HG03460 (cell line): Measurements from ENCODE around the gene DIS3.
"Not testable (repeated sequence)": the region's sequence is repeated elsewhere in the genome, so short reads cannot be mapped to it uniquely, and the experiment has no call there.

ENCODE experiments used
- ATAC-seq: cut with Tn5 transposase; IDR thresholded peaks from one replicate; pipeline ENCODE4 v1.9.1; 2021; ENCODE audit not compliant: unreplicated experiment

The DIS3 gene

DNA sequence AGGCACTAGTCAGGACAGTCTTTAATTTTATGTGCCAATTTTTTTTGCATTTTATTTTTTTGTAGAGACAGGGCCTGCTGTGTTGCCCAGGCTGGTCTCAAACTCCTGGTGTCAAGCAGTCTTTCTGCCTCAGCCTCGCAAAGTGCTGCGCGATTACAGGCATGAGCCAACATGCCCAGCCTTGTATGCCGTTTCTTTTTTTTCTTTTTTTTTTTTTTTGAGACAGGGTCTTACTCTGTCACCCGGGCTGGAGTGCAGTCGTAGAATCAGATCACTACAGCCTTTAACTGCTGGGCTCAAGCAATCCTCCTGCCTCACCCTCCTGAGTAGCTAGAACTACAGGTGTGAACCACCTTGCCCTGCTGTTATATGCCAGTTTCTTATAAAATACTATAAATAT, 27.6 kb downstream of the DIS3 start:
- no peak for ATAC-seq

GRCh38 chr13:72751220-72751619, 30.5 kb downstream of the DIS3 start:
- no peak for ATAC-seq

- ATAC-seq = peak; percentile 48
These were observed 36.4 kb downstream of the DIS3 start for GRCh38 chr13:72745260-72745659.

DNA sequence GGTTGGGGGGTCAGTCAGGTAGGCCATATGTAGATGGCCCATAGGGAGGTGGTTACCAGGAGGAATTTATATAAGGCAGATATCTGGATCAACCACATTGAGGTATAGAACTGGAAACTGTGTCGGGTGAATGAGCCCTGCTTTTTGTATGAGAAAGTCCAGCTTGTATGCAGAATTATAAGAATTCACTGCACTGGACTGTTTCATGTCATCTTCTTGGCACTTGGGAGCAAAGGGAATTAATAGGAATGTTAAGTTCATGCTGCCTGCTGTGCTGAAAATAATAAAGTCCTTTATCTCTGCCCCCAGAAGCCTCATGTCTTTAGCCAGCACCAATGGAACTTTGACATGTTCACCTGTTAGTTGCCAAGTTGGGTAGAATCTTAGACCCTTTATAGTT, 41.7 kb downstream of the DIS3 start:
- ATAC-seq = no peak

DNA sequence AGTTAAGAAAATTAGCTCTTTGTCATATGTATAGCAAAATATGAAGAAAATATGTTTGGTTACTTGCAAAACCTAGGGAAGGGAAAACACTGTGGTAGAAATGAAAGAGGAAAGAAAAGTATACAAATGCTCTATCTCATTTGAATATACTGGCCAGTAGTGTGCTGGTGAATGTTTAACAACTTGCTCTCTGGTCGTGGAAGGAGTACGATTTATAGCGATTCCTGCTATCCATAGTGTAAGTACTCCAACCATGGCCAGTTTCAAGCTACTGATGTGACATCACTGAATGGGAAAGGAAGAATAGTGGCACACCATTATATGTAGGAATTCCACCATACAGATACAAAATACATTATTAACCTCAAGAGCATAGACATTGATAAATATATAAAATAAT, 44.7 kb downstream of the DIS3 start:
- ATAC-seq = no peak

- no peak for ATAC-seq
These were observed 53.5 kb downstream of the DIS3 start for GRCh38 chr13:72728290-72728605.

GRCh38 chr13:72727417-72728289, 54.0 kb downstream of the DIS3 start, which contains the start of the genes BORA and MZT1:
TSS of gene BORA (plus strand) at chr13:72727923. CDS start at chr13:72728941, 1,018 bp downstream.
TSS of gene MZT1 (minus strand) at chr13:72727629. CDS start at chr13:72727602, 27 bp downstream.
- ATAC-seq = peak; percentile 93

GRCh38 chr13:72726726-72727416, 54.8 kb downstream of the DIS3 start:
- peak; percentile 31 for ATAC-seq

GRCh38 chr13:72726185-72726584, 55.5 kb downstream of the DIS3 start:
- ATAC-seq = not testable (repeated sequence)

- no peak for ATAC-seq
These were observed 64.9 kb downstream of the DIS3 start for GRCh38 chr13:72716776-72717175.
